GM18873 (cell line): Measurements from ENCODE around the gene PRRC2B.
"Not testable (repeated sequence)": the region's sequence is repeated elsewhere in the genome, so short reads cannot be mapped to it uniquely, and the experiment has no call there.

Experiments
- ATAC-seq: cut with Tn5 transposase; IDR thresholded peaks from one replicate; pipeline ENCODE4 v1.9.1; 2021; ENCODE audit warnings: mild to moderate bottlenecking, moderate library complexity, moderate number of reproducible peaks; ENCODE audit not compliant: unreplicated experiment, low FRiP score

Gene PRRC2B

GRCh38 chr9:131432597-131433301 lies 38.9 kb downstream of the PRRC2B start:
- no peak for ATAC-seq

GRCh38 chr9:131433302-131433854 lies 39.5 kb downstream of the PRRC2B start:
- ATAC-seq, result no peak

GRCh38 chr9:131434673-131435072 lies 40.8 kb downstream of the PRRC2B start:
- ATAC-seq, result no peak

- no peak for ATAC-seq
Measured at GRCh38 chr9:131436376-131436775, 42.5 kb downstream of the PRRC2B start.

GRCh38 chr9:131436865-131437271 lies 43.0 kb downstream of the PRRC2B start:
- no peak for ATAC-seq

GRCh38 chr9:131438190-131438589 lies 44.3 kb downstream of the PRRC2B start:
- no peak for ATAC-seq

- ATAC-seq, result no peak
Measured at GRCh38 chr9:131439224-131439623, 45.3 kb downstream of the PRRC2B start.

GRCh38 chr9:131441441-131441840 lies 47.6 kb downstream of the PRRC2B start:
- no peak for ATAC-seq

GRCh38 chr9:131442351-131442750 lies 48.5 kb downstream of the PRRC2B start:
- ATAC-seq, result no peak

- no peak for ATAC-seq
Measured at GRCh38 chr9:131443648-131444047, 49.8 kb downstream of the PRRC2B start.

- no peak for ATAC-seq
Measured at GRCh38 chr9:131446276-131446675, 52.4 kb downstream of the PRRC2B start.

GRCh38 chr9:131447148-131447547 lies 53.3 kb downstream of the PRRC2B start:
- no peak for ATAC-seq

- ATAC-seq, result no peak
Measured at GRCh38 chr9:131447600-131447999, 53.7 kb downstream of the PRRC2B start.

GRCh38 chr9:131448818-131449217 lies 54.9 kb downstream of the PRRC2B start:
- ATAC-seq, result no peak

- ATAC-seq, result no peak
Measured at GRCh38 chr9:131449276-131449675, 55.4 kb downstream of the PRRC2B start.

GRCh38 chr9:131454028-131454427 lies 60.1 kb downstream of the PRRC2B start:
- no peak for ATAC-seq

- not testable (repeated sequence) for ATAC-seq
Measured at GRCh38 chr9:131455655-131456054, 61.8 kb downstream of the PRRC2B start.

- no peak for ATAC-seq
Measured at GRCh38 chr9:131457746-131458145, 63.9 kb downstream of the PRRC2B start.

- ATAC-seq, result no peak
Measured at GRCh38 chr9:131459056-131459455, 65.2 kb downstream of the PRRC2B start.

- ATAC-seq, result no peak
Measured at GRCh38 chr9:131461166-131461565, 67.3 kb downstream of the PRRC2B start.

GRCh38 chr9:131464354-131465000 lies 70.6 kb downstream of the PRRC2B start:
- no peak for ATAC-seq

- ATAC-seq, result no peak
Measured at GRCh38 chr9:131465401-131465800, 71.5 kb downstream of the PRRC2B start.
